OCI-M1 (cell line): ENCODE data around the gene ATRIP.

ENCODE experiments used
- DNase-seq: peaks from one replicate; lab custom pipeline; 2025; lab: John Stamatoyannopoulos, UW

The ATRIP gene

DNA sequence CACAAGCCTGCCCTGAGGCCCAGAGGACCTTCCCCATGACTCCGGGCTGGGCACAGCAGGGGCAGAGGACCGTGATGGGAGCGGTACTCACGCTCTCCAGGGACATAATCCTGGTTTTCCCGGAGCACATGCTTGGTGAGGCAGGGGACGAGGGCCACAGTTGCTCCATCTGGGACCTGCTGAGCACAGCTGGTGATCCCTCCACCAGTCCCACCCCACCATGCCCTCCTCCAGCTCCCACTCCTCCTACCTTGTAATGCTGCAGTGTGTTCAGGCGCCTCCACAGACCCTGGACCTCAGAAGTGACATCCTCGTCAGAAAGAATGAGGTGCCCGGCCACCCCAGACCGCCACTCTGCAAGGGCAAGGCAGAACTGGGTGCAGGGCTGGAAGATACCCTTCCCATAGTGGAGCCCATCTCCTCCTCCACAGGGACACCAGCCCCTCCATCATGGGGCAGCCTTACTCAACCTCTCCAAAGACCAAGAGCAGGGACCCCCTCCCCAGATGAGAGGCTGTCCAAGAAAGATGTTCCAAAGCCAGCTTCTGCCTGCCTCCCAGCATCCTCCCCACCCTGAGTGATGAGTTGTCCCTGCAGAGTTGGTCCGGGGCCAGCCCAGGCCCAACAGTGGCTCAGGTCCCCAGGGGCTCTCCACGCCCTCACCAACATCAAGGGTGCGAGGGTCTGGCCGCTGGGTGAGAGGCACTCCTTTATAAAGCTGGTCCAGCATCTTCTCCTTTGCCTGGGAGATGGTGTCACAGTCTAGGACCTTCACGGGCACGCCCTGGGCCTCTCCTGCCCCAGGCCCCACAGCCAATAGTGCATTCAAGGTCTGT lies 36.1 kb upstream of the ATRIP start:
- no peak for DNase-seq

DNA sequence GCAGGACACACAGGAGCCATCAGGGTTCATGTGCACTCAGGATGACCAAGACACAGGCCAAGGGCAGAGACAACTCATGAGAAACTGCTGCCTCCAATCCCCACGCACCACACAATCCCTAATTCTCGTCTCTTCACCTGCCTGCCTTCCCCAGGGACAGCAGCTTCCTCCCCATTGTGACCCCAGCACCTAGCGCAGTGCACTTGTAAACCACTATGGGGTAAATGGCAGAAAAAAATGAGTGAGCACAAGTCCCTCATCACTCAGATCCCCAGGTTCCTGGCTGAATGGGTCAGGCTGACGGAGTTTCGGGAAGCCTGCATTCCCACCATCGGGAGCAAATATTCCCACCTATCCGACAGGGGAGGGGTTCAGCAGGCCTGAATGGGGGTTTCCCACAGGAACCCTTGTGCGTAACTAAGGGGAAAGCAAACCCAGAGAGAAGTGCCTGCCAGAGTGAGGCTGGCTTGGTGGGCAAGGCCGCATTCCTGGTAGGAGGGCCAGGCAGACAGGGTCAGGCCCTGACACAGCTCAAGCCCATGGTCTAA lies 35.4 kb upstream of the ATRIP start:
- no peak for DNase-seq

DNA sequence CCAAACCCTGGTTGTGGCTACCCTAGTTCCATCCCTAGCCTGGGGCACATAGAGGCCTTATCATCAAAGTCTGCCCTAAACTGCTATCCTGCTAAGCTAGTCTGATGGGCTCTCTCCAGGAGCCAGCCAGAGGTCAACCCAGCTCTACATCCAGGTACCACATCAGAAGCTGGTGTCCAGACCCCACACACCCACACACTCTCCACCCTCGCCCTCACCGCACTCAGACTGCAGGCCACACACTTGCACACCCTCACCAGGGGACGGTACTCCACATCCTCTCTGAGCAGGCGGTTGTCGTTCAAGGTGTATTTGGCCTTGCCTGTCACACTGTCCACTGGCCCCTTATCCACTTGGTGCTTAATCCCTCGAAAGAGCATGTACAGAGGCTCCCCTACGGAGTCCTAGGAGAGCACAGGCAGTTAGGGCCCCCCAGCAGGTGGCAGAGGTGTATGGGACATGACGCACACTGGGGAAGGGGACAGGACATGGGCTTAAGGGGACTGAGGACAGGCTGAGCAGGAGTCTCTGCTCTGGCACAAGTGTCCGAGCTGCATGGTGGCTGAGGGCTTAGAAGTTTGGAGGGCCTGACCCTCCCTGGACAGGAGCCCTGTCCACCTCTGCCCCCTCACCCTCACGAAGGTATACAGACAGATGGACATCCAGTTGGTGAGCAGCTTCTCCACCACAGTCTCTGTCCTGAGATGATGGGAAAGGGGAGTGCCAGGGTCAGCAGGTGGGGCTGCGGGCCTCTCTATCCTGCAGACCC lies 34.7 kb upstream of the ATRIP start:
- DNase-seq: no peak

DNA sequence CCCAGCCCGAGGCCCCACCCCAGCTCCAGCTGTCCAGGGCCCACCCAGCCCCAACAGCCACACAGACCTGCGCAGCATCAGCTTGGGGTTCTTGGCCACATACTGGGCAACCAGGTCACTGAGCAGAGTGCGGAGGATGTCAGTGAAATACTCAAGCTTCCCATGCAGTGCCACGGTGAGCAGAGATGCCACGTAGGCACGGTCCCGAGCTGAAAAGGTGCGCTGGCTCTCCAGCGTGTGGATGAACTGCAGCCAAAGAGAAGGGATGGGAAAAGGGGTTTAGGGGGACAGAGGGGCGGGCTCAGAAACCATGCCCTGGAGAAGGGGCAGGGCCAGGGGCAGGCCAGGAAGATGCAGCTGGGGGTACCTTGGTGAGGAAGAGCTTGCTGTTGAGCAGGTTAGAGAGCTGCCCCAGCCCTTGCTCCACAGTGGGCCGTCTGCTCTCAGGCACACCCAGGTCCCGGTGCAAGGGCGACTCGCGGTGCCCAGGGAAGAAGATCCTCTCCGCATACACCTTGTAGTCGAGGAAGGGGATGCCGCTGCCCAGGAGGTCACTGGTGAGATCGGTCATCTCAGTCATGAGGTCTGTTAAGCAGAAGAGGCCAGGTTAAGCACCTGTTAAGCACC lies 34.0 kb upstream of the ATRIP start:
- DNase-seq: no peak

DNA sequence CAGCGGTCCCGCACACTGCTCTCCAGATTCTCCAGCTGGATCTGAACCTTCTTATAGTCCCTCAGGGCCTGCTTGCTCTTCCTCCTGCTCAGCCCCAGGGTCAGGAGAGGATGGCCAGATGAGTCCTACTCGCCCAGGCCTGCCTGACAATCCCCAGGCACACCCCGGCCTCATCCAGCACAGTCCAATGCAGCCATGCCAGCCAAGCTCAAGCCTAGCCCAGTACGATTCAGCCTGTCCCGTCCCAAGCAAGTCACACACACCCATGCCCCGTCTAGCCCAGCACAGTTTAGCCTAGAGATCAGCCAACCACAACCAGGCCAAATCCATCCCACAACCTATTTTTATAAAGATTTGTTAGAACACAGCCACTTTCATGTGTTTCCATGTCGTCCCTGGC lies 33.5 kb upstream of the ATRIP start:
- DNase-seq: no peak

DNA sequence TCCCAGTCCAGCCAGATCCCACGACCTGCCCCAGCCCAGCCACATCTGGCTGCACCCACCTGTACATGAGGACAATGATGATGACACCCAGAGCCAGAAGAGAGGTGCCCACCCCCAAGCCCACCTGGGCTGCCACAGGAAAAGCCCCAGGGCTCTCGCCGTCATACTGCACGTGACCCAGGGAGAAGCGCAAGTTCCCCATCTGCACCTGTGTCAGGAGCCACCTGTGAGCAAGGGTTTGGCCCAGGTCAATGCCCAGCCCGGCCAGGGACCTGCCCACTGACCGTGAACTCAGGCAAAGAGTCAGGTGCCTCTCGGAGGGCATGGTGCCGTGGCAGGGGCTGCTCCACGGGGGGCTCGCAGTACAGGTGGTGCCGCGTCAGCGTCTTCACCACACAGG lies 32.9 kb upstream of the ATRIP start:
- no peak for DNase-seq

DNA sequence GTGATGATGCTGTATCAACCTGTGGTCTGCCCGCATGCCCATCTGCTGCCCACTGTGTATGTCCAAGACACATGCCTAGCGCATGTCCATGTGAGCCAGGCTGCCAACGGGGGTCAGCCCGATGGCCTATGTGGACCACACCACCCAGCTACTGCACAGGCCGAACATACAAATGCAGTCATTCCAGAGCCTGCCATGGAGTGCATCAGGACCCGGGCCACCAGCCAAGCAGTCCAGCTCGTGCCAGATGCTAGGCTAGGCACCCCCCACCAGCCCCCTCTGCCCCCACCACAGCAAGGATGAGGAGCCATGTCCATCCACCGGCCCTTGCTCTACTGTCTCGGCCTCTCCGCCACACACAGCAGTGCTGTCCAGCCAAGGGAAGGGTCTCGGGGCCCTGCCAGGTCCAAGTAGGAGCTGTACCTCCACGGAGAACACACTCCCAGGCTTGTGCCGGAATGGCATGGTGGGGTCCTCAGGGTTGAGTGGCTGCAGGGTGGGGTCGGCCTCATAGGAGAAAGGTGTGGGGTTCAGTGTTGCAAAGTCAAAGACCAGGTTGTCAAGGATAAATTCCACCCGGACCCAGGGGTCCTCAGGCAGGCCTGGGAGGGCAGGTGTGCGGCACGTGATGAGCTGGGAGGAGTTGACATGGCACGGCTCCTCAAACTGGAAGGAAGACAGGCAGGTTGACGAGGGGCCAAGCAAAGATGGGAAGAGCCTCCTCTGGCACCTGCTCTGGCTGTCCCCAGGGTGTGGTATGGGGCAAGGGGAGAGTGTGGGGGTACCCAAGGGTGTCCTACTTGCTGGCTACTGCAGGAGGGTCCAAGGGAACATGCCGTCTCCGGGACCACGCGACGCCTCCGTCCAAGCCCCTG lies 31.9 kb upstream of the ATRIP start:
- no peak for DNase-seq

DNA sequence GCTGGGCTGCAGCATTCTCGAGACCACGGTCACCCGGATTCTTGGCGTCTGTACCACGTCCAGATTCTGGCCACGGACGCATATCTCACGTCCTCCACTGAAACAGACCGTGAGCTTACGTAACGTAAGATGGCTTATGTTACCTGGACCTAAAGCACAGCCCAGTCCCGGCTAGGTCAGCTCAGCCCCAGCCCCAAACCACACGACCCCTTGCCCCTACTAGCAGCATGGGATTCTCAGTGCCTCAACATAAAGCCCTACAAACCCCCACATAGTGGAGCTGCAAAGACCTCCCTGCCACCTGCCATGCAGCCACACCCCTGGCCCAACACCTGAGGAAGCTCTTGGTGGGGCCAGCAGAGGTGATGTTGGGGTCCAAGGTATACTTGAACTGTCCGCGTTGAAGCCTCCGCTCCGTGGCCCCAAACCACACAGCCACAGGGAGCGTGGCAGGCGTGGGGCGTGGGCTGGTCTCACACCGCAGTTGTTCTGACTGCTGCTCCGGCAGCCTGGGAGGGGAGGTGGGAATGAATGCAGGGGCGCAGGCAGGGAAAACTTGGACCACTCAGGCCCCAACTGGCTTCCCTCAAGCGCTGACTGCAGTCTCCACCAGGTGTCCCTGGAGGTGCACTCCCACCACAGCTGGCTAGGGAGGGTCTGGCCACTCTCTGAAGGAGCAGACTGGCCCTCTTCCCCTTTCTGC lies 31.1 kb upstream of the ATRIP start:
- DNase-seq: no peak

DNA sequence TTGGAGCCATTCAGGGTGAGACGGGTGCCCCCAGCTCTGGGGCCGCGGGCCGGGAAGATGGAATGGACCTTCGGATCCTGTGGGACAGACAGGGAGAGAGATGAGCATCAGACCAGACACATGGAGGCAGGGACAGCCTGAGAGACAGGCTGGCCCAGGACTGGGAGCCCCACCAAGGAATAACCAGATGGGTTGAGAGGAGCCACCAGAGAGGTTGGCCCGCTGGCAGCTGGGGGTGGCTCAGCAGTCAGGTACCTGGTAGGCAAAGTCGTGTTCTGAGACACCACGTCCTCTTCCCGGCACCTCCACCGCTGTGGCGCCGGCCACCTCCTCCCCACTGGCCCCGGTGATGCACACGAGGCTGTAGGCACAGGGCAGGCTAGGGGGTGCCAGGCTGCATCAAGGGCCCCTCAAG lies 30.4 kb upstream of the ATRIP start:
- DNase-seq: no peak

DNA sequence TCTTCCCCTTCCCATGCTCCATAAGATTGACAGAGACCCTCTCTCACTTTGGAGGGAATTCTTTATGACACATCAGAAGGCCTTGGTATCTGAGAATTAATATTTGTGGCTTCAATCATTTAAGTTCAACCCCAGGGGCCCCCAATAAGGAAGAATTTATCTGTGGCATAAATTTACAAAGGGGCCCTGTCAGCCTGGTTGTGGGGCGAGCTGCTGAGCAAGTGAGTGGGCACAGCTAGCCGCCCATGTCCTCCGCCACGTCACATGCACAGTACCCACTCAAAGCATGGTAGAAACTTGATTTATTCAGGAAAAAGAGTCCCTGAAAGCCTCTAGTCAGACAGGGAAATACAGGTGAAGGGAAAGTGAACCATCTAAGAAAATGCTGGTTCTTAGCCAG lies 30.0 kb upstream of the ATRIP start:
- DNase-seq: no peak

DNA sequence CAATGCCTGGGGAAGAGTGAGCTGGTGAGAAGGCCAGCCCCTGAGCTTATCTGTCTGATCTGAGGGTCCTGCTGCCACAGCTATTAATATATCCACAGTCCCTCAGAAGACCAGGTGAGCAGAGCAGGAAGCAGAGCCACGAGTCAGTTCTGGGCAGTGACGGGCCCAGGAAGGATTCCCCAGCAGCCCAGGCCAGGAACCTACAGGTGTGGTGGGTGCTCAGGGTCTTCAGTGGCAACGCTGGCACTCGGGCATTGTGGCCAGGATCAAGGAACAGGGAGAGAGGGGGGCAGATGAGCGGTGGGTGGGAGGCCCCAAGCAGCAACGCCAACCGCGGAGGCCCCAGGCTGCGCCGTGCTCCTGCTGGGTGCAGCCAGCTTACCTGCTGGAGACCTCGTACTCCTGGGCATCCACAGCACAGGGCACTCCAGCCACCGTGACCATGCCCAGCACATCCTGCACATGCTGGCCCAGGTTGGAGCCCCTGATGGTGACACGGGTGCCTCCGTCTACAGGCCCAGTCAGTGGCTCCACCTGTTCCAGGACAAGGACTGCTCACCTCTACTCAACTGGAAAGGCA lies 28.9 kb upstream of the ATRIP start:
- DNase-seq: no peak

DNA sequence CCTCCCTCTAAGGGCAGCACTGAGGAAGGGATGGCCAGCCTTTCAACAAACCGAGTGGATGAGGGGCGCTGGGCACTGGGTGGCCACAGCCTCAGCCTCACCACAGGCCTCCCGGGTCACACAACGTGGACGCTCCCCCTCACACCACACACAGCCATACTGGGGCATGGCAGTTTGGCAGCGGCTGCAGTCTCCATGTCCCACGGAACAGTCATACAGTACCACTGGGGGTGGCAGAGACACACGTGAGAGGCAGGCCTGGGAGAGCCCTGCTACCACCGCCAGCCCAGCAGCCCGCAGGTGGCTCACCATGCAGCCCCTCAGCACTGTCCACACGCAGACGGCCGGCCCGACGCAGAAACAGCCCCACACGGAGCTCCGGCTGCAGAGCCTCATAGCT lies 28.4 kb upstream of the ATRIP start:
- no peak for DNase-seq

DNA sequence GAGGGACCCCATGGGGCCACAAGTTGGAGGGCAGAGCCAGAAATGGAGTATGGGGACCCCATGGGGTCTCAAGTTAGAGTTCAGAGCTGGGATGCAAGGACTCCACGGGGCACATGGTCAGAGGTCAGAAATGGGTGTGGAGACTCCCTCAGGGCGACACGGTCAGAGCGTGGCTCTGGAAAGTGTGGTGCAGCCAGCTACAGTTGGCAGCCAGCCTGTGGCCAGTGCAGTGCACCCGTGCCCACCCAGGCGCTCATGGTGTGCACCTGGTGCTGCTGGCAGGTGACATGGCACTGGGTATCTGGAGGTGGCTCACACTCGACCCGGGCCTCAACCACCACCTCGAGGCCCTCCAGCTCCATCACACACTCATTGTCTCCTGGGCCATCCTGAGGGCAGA lies 27.9 kb upstream of the ATRIP start:
- DNase-seq: no peak

DNA sequence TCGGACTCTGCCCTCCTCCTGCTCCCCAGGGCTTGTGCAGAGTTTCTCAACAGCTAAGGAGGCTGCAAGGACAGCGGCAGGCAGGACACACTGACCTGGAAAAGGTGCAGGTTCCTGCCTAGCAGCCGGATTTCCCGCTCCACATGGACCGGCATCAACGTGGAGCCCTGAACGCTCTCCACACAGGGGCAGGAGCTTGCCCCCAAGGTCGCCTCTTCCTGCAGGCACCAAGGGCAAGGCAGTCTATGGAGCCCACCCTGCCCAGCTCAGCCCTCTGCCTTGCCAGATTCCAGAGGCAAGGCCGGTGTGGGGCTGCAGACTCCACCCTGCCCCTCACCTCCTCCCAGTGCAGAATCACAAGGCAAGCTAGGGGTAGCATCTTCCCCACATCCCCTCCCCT lies 27.4 kb upstream of the ATRIP start:
- DNase-seq: no peak

DNA sequence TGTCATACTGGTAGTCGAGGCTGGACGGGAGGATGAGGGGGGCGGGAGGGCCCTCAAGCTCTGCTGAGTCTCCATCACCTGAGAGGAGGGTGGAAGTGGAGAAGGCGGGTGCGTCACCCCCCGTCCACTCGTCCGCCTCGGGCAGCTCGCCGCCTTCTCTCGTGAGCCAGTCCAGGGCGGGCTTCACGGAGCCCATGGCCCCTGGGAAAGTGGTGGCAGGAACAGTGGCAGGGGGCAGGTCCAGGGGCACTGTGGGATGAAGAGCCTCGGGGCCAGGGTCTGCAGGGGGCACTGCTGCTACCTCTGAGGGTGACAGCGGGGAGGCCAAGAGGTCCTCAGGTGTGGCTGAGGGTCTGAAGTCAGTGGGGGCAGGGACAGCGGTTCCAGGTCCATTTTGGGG lies 26.9 kb upstream of the ATRIP start:
- DNase-seq: no peak

DNA sequence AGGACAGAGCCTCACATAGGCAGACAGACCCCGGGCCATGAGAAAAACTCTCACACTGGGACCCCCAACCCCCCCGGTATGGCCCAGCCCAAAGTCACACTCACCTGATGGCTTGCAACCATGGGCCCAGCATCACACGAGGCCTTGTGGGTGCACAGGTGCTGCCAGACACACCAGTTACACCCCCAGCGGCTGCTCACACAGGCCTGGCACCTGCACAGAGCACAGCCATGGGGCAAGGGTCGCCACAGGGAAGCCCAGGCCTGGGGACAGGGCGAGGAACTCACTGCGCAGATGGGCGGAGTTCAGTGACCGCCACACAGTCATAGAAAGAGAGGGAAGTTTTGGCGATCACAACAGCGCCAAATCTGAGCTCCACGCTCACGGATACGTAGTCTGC lies 26.0 kb upstream of the ATRIP start:
- DNase-seq: no peak

DNA sequence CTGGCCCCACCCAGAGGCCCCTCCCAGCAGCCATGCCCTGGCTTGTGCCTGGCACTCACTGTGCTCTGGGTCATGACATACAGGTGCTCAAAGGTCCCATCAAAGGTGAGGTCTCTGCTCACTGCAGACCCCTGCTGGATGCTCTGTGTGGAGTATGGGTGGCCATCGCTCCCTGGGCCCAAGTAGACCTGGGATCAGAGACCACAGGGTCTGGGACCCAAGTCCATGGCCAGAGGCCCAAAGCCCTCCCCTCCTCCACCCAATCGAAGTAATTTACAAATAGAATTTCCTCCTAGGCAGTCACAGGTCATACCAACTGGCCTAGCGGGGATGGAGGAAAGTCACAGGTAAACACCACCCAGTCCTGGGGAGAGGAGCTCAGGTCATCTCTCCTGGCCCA lies 24.3 kb upstream of the ATRIP start:
- no peak for DNase-seq

DNA sequence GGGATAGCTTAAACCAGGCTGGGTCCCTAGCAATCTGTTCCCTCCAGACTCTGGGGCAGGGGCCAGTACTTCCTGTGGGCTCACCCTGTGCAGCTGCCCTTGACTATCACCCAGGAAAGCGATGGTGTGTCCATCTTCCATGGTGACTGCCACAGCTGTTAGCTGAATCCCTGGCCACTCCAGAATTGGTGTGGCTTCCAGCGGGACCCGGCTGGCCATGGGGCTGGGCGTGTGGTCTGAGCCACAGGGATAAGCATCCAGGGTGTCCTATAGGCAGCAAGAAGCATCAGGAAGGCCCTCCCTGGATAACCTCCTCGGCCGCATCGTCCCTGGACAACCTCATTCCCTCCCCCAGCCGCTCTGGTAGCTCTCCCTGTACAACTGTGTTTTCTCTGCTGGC lies 23.9 kb upstream of the ATRIP start:
- no peak for DNase-seq

DNA sequence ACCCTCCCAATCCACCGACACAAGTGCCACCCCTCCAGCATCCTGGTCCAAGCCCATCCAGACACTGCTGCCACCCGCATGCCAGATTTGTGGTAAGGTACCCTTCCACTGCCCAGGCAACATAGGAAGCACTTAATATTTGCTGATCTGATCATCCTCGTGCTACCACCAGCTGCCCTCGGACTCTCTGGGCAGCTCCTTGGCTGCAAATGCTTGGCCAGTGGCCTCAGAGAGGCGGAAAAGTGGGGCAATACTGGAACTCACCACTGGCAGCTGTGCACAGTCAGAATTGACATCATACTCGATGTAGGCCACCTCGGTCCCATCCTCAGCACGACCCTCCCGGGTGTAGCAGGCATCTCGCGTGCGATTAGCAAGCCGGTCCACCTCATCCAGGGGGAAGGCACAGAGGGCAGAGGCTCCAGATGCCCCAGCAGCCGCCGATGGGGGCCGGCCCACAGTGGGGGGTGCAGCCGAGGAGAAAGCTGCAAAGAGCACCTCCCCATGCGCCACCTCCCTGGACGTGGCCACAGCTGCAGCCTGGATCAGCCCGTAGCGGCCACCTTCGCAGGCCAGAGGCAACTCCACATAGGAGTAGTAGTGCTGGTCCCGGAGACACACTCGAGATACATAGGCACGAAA lies 23.2 kb upstream of the ATRIP start:
- no peak for DNase-seq
